Liver (tissue), 3 donors: ENCODE data around the gene OTOF.

Experiments
- ATF3 ChIP-seq: IDR thresholded peaks from 2 replicates; pipeline ENCODE4 v1.6.1; 2016; ENCODE audit warnings: antibody characterized with exemption
- CTCF ChIP-seq: fragments of 150-350 bp; IDR thresholded peaks from 2 replicates; pipeline ENCODE4 v1.5.1; 2017; ENCODE audit warnings: improper control_type of control experiment, low read depth, low read length; ENCODE audit not compliant: missing input control
- EGR1 ChIP-seq, 2 donors: IDR thresholded peaks; 2 replicates each; pipeline ENCODE4 v1.6.1; 2016 to 2018; ENCODE audit warnings: antibody characterized with exemption in 2 of 2, low read depth in 2 of 2
- GABPA ChIP-seq, 2 donors: IDR thresholded peaks in 1 of 2; conservative IDR thresholded peaks in 1 of 2; 2 replicates each; pipeline ENCODE4 v1.6.1; 2016; ENCODE audit warnings: antibody characterized with exemption in 2 of 2, mild to moderate bottlenecking in 1 of 2, moderate library complexity in 1 of 2
- HNF4A ChIP-seq, 2 donors: conservative IDR thresholded peaks; 2 replicates each; pipeline ENCODE4 v1.6.1; 2016; ENCODE audit warnings: antibody characterized with exemption in 2 of 2, mild to moderate bottlenecking in 2 of 2
- JUND ChIP-seq, 2 donors: IDR thresholded peaks; 2 replicates each; pipeline ENCODE4 v1.6.1; 2016; ENCODE audit warnings: antibody characterized with exemption in 2 of 2
- MAX ChIP-seq: IDR thresholded peaks from 2 replicates; pipeline ENCODE4 v1.6.1; 2016; ENCODE audit warnings: antibody characterized with exemption
- RAD21 ChIP-seq, 2 donors: IDR thresholded peaks; 2 replicates each; pipeline ENCODE4 v1.6.1; 2016; ENCODE audit warnings: antibody characterized with exemption in 2 of 2, mild to moderate bottlenecking in 2 of 2
- SP1 ChIP-seq: IDR thresholded peaks from 2 replicates; pipeline ENCODE4 v1.6.1; 2018; ENCODE audit warnings: antibody characterized with exemption, mild to moderate bottlenecking
- YY1 ChIP-seq: IDR thresholded peaks from 2 replicates; pipeline ENCODE4 v1.6.1; 2016; ENCODE audit warnings: antibody characterized with exemption, mild to moderate bottlenecking
- donor health status: healthy.
- donor health status: healthy.

GRCh38 chr2:26459991-26460612 is 17.8 kb downstream of the OTOF start:
- TF ChIP-seq CTCF (no peak), GABPA (IDR thresholded peaks at IDR 0.05 in 1 of 2, conservative IDR thresholded peaks at IDR 0.05 in 1 of 2) (no peak), RAD21 (IDR thresholded peaks at IDR 0.05) (no peak), MAX (no peak), ATF3 (no peak), SP1 (no peak), JUND (IDR thresholded peaks at IDR 0.05) (no peak), EGR1 (IDR thresholded peaks at IDR 0.05; ENCODE audit: low read depth in 2 of 2) (no peak), YY1 (no peak), HNF4A (conservative IDR thresholded peaks at IDR 0.05) (no peak)
